ENCODE measurements around the gene RGS13. TPM values are rescaled to one million over a fixed set of nuclear protein-coding genes. Genes with fewer than 3 reads are reported as not detected.

The RGS13 gene
- total and polyA plus RNA-seq, 2 experiments from 2014 or later: not detected

DNA sequence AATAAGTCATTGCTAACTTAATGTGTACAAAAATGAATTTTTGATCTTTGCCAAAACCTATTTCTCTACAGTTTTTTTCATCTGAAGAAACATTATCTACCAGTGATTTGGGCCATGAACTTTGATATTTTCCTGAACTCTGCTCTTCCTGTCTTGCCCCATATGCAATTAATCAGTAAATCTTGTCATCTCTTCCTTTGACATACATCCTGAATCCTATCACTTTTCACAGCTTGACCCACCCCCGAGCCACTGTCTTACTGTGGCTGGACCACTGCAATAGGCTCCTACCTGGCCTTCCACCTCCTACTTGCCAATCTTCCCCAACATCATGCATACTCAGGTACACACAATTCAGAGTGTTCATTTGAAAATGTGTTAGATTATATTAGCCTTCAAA lies 46.4 kb downstream of the RGS13 start:
- no peaks in the 10 kb centered on the region for H4K20me1 ChIP-seq (replicated peaks; ENCODE audit: insufficient read depth)
- H3K4me1 Mint-ChIP-seq: no peaks in the 10 kb centered on the region; the same call in 2 of the 3 replicates
- H3K4me3 Mint-ChIP-seq: no peak overlapping the region
- DNase-seq (ENCODE audit: low spot score) (no peak), ATAC-seq (no peak)
- H3K4me2 ChIP-seq: no peak overlapping the region
- H3K27ac Mint-ChIP-seq: no peak overlapping the region
- H3K4me3 ChIP-seq: no peak overlapping the region
- H3F3A ChIP-seq (replicated peaks; ENCODE audit: low read depth): no peaks in the 10 kb centered on the region
- TF ChIP-seq JUNB (IDR thresholded peaks at IDR 0.05; ENCODE audit: unreplicated experiment): no peak
- TF ChIP-seq EZH2phosphoT487 (IDR thresholded peaks at IDR 0.05; ENCODE audit: unreplicated experiment): no peak
- TF ChIP-seq ZNF462 (CRISPR knock-in tag; IDR thresholded peaks at IDR 0.05): no peak
- no peak for TF ChIP-seq STAT1 (IDR thresholded peaks at IDR 0.05; ENCODE audit: unreplicated experiment)
- TF ChIP-seq ZNF331 (CRISPR knock-in tag; IDR thresholded peaks at IDR 0.05; ENCODE audit: low read depth): no peak
- TF ChIP-seq REST (IDR thresholded peaks at IDR 0.05; ENCODE audit: unreplicated experiment): no peak
- no peak for TF ChIP-seq CREB1 (CRISPR knock-in tag; IDR thresholded peaks at IDR 0.05; ENCODE audit: low read depth)
- TF ChIP-seq, protein P1, sequence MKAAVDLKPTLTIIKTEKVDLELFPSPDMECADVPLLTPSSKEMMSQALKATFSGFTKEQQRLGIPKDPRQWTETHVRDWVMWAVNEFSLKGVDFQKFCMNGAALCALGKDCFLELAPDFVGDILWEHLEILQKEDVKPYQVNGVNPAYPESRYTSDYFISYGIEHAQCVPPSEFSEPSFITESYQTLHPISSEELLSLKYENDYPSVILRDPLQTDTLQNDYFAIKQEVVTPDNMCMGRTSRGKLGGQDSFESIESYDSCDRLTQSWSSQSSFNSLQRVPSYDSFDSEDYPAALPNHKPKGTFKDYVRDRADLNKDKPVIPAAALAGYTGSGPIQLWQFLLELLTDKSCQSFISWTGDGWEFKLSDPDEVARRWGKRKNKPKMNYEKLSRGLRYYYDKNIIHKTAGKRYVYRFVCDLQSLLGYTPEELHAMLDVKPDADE (IDR thresholded peaks at IDR 0.05): no peak
- TF ChIP-seq EZH2 (IDR thresholded peaks at IDR 0.05; ENCODE audit: low read depth, unreplicated experiment): no peak
- no peak for TF ChIP-seq CTCF (conservative IDR thresholded peaks at IDR 0.05; ENCODE audit: low read depth in 2 of 2)
- no peak for TF ChIP-seq NANOG (IDR thresholded peaks at IDR 0.05; ENCODE audit: borderline replicate concordance)
- TF ChIP-seq ZNF114 (CRISPR knock-in tag; IDR thresholded peaks at IDR 0.05): no peak
- no peak for TF ChIP-seq POLR2AphosphoS5 (IDR thresholded peaks at IDR 0.05; ENCODE audit: low read depth)
- no peaks in the 10 kb centered on the region for H3K9me2 ChIP-seq (ENCODE audit: insufficient read depth)
- no peak overlapping the region for H2AFZ ChIP-seq
- no peaks in the 10 kb centered on the region for H3K4me1 ChIP-seq (ENCODE audit: insufficient read depth)
- no peaks in the 10 kb centered on the region for H3K27me3 ChIP-seq (ENCODE audit: insufficient read depth)
- H3K9me3 Mint-ChIP-seq: peaks cover 16% of the 10 kb centered on the region
- peaks cover 4% of the 10 kb centered on the region; the same call in 1 of the 3 replicates for H3K36me3 Mint-ChIP-seq (ENCODE audit: low read depth)
- H3K36me3 ChIP-seq (ENCODE audit: insufficient read depth): no peaks in the 10 kb centered on the region
- H3K79me2 ChIP-seq (replicated peaks; ENCODE audit: insufficient read depth): no peaks in the 10 kb centered on the region
- no peak overlapping the region for H3K27ac ChIP-seq (ENCODE audit: low read depth)
- no peaks in the 10 kb centered on the region for H3K27me3 Mint-ChIP-seq (ENCODE audit: insufficient read depth, low read depth, poor library complexity)
